Upper lobe of left lung (tissue), 6 donors: ENCODE results near the gene SLC8A2. TPM values are rescaled to one million over a fixed set of nuclear protein-coding genes. Genes with fewer than 3 reads are reported as not detected.
"Not testable (repeated sequence)": the region's sequence is repeated elsewhere in the genome, so short reads cannot be mapped to it uniquely, and the experiment has no call there.

ENCODE experiments used
- ATAC-seq, 2 donors: fragments of 200-7000 bp; cut with Tn5 transposase; one replicate each; pipeline ENCODE4 v1.9.1; 2022; ENCODE audit warnings: mild to moderate bottlenecking in 2 of 2, moderate library complexity in 2 of 2; ENCODE audit not compliant: low FRiP score in 2 of 2
- DNase-seq, 2 donors: peaks; one replicate each; pipeline ENCODE4 v3.0.0-alpha.2; 2019 to 2020
- H3K27ac ChIP-seq, 4 donors: fragments of 200-600 bp; sonication (generic); one replicate each; pipeline ENCODE4 v1.5.1; 2016 to 2019
- H3K27me3 ChIP-seq, 4 donors: fragments of 200-600 bp; sonication (generic); one replicate each; pipeline ENCODE4 v1.5.1; 2017 to 2019
- H3K36me3 ChIP-seq, 4 donors: fragments of 200-600 bp; sonication (generic); one replicate each; pipeline ENCODE4 v1.5.1; 2016 to 2019
- H3K4me1 ChIP-seq, 4 donors: fragments of 200-600 bp; sonication (generic); one replicate each; pipeline ENCODE4 v1.5.1; 2018 to 2019
- H3K4me3 ChIP-seq, 4 donors: fragments of 200-600 bp; sonication (generic); one replicate each; pipeline ENCODE4 v1.5.1; 2017 to 2019; ENCODE audit warnings: mild to moderate bottlenecking in 2 of 4, moderate library complexity in 1 of 4
- H3K9me3 ChIP-seq, 4 donors: fragments of 200-600 bp; sonication (generic); one replicate each; pipeline ENCODE4 v1.5.1; 2018 to 2019
- CTCF ChIP-seq, 6 experiments: fragments of 450-650 bp in 4 of 6; fragments of 200-600 bp in 2 of 6; sonication (generic) in 2 of 6; IDR thresholded peaks; one replicate each; pipeline ENCODE4 v1.5.1; 2016 to 2019; ENCODE audit warnings: antibody characterized with exemption in 6 of 6
- EP300 ChIP-seq, 4 donors: sonication (generic); formaldehyde crosslinking; IDR thresholded peaks; one replicate each; pipeline ENCODE4 v1.5.1; 2017; ENCODE audit warnings: antibody characterized with exemption in 4 of 4, control low read depth in 2 of 4
- POLR2A ChIP-seq, 4 donors: fragments of 450-650 bp; IDR thresholded peaks; one replicate each; pipeline ENCODE4 v1.5.1; 2016 to 2017; ENCODE audit warnings: antibody characterized with exemption in 4 of 4, mild to moderate bottlenecking in 2 of 4
- POLR2AphosphoS5 ChIP-seq, 2 donors: sonication (generic); formaldehyde crosslinking; IDR thresholded peaks; one replicate each; pipeline ENCODE4 v1.5.1; 2017; ENCODE audit warnings: antibody characterized with exemption in 2 of 2
- WGBS, 2 donors: methylation state at CpG; one replicate each; pipeline ENCODE4 v1.1.5; 2017 to 2018; 5-methylcytosine and 5-hydroxymethylcytosine counted together
- total RNA-seq, 6 donors: library from RNA; depleted of rRNA in 4 of 6; stranded (reverse); fragments of >200 nt in 4 of 6; gene quantifications; one replicate each; pipeline versions ENCODE4 v1.1.0 to v1.2.1, GENCODE V29; 2016 to 2021
- donor health status: DM: no; HTN: no; CAD: no; lungs with moderate emphysema.
- donor health status: DM: no; HTN: yes; CAD: no; lungs with severe emphysema.

Gene SLC8A2
- total RNA-seq, 6 donors from 2014 or later = 0.11 to 0.64 (median 0.15) TPM; not detected in 3

- peaks cover 13 to 75% (median 60%) of the 10 kb centered on the region in 4 donors for H3K36me3 ChIP-seq
- H3K4me1 ChIP-seq = peaks cover 0 to 8% (median under 1%) of the 10 kb centered on the region in 4 donors
- no peak for DNase-seq
- 82 to 92% methylated on average over 7 of the region's 7 CpGs for WGBS, 2 donors
- H3K27me3 ChIP-seq = no peaks in the 10 kb centered on the region
- no peak overlapping the region for H3K4me3 ChIP-seq
- no peak overlapping the region for H3K27ac ChIP-seq
- no peak for ATAC-seq
- no peaks in the 10 kb centered on the region for H3K9me3 ChIP-seq
- TF ChIP-seq CTCF (IDR thresholded peaks at IDR 0.05) = no peak
- TF ChIP-seq POLR2AphosphoS5 (IDR thresholded peaks at IDR 0.05) = no peak
- TF ChIP-seq EP300 (IDR thresholded peaks at IDR 0.05) = no peak
Observed at GRCh38 chr19:47490031-47490430, 18.3 kb upstream of the SLC8A2 start.

DNA sequence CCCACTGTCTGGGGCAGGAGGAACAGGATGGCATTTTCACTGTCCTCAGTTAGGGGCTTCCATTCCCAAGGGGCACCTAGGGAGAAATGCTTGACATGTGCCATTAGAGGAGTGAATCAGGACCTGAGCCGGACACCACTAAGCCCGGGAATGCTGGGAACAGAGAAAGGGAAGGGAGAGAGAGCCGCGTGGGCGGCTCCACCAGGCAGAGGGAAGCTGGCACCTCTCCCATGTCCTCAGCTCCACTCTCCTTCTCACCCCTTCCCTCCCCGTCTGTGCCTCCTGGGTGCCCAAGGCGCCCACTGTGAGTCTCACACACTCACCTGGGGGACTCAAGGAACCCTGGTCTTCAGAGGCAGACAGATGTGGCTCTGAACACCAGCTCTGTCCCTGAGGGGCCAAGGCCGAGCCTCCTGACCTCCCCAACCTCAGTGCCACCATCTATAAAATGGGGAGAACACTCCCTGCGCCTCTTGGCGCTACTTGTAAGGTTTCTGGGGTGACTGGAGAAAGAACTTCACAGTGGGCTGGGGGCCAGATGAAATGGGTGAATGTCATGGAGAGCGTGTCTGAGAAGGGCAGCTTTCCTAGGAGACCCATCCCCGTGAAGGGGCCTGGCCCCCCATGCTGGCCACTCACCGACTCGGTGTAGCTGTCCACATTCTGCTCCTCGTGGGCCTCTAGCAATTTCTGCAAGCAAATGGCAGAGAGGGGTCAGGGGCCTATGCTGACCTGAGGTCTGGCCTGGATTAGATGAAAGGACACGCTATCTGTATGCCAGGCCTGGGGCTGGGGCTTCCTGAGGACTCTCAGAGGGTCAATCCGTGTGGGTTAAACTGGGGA is 17.6 kb upstream of the SLC8A2 start:
- Histone ChIP-seq H3K27me3 (no peaks in the 10 kb centered on the region), H3K4me1 (peaks cover 5 to 13% (median 6%) of the 10 kb centered on the region in 4 donors), H3K4me3 (no peak overlapping the region), H3K9me3 (no peaks in the 10 kb centered on the region), H3K36me3 (peaks cover 13 to 74% (median 57%) of the 10 kb centered on the region in 4 donors), H3K27ac (no peak overlapping the region)
- TF ChIP-seq CTCF (IDR thresholded peaks at IDR 0.05) = no peak
- TF ChIP-seq POLR2AphosphoS5 (IDR thresholded peaks at IDR 0.05) = no peak
- no peak for DNase-seq
- ATAC-seq = no peak
- 88 to 92% methylated on average over 12 to 17 of the region's 17 CpGs for WGBS, 2 donors

DNA sequence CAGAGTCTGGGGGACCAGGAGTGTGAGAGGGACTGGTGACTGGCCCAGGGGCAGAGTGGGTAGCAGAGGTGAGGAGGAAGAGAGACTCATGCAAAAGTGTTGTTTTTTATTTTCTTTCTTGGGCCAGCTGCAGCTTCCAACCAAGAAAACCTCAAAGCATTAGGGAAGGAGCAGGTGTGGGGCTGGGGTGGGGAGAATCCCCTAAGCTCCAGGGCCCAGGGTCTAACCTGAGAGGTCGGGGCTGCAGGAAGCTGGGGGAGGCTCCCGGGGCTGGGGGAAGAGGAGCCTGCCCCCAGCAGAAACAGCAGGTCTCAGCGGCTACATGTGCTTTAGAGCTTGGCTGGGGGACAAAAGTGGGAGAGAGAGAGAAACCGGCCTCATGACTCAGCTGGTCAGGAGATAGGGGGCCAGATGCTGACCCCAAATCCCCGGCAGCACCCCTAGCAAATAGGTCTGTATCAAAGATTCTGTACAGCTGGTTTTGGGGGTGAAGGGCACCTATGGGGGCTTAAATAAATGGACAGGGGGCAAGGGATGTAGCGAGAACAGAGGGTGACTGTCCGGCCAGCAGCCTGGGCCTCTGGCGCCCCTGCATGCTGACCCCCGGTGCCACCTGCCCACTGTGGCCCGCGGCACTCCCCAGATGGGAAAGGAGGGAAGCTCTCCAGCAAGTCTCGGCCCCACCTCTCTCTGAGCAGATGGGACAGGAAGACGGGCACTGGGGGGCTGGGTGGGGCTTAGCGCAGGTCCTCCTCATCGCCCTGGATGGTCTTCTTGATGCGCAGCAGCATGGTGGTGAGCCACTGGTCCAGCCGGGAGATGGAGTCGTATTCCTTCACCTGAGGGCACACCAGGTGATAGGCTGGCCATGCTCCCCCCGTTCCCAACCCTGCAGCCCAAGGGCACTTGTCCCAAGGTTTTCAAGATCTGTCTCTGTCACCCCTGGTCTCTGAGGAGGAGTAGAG is 16.1 kb upstream of the SLC8A2 start:
- Histone ChIP-seq H3K4me3 (no peak overlapping the region), H3K36me3 (peaks cover 13 to 61% (median 43%) of the 10 kb centered on the region in 4 donors), H3K27me3 (no peaks in the 10 kb centered on the region), H3K9me3 (no peaks in the 10 kb centered on the region), H3K27ac (no peak overlapping the region), H3K4me1 (peaks cover 5 to 18% (median 11%) of the 10 kb centered on the region in 4 donors)
- ATAC-seq (no peak), DNase-seq (no peak)
- TF ChIP-seq POLR2AphosphoS5 (IDR thresholded peaks at IDR 0.05) = no peak
- TF ChIP-seq POLR2A (IDR thresholded peaks at IDR 0.05) = no peak
- TF ChIP-seq CTCF (IDR thresholded peaks at IDR 0.05) = no peak
- no peak for TF ChIP-seq EP300 (IDR thresholded peaks at IDR 0.05)
- WGBS, 2 donors = 82 to 84% methylated on average over 13 to 18 of the region's 19 CpGs

DNA sequence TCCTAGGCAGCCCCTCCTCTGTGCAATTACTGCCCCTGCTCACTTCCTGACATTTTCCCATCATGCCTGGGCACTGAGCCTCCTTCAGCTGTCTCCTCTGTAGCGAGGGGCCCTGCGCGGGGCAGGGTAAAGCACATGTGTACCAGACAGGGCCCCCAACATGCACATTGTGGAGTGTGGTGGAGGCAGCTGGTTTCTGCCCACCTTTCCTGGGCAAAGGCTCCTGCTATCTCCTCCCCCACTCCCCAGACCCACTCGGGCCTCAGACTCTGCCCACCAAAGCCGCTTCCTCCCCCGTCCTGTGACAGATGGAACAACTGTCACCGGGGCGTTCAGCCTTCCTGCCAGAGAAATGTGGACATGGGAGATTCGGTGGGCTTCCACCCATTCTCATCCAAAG is 15.2 kb upstream of the SLC8A2 start:
- no peak for ATAC-seq
- 62 to 64% methylated on average over 8 to 9 of the region's 9 CpGs for WGBS, 2 donors
- Histone ChIP-seq H3K36me3 (peaks cover 13 to 51% (median 33%) of the 10 kb centered on the region in 4 donors), H3K27me3 (no peaks in the 10 kb centered on the region), H3K9me3 (no peaks in the 10 kb centered on the region), H3K4me3 (no peak overlapping the region), H3K27ac (no peak overlapping the region), H3K4me1 (peaks cover 5 to 18% (median 11%) of the 10 kb centered on the region in 4 donors)
- no peak for DNase-seq
- TF ChIP-seq CTCF (IDR thresholded peaks at IDR 0.05) (no peak), EP300 (IDR thresholded peaks at IDR 0.05) (no peak), POLR2A (IDR thresholded peaks at IDR 0.05) (no peak), POLR2AphosphoS5 (IDR thresholded peaks at IDR 0.05) (no peak)

- not testable (repeated sequence) for DNase-seq, H3K9me3 ChIP-seq, ATAC-seq, H3K4me3 ChIP-seq, H3K27ac ChIP-seq, H3K27me3 ChIP-seq
- 83 to 88% methylated on average over 13 of the region's 13 CpGs for WGBS, 2 donors
- Histone ChIP-seq H3K4me1 (peaks cover 5 to 18% (median 11%) of the 10 kb centered on the region in 4 donors), H3K36me3 (peaks cover 13 to 45% (median 27%) of the 10 kb centered on the region in 4 donors)
Observed at GRCh38 chr19:47486220-47486619, 14.5 kb upstream of the SLC8A2 start.
